PFSK-1 (cell line): ENCODE results near the gene CCDC169.

Source experiments
- FOXP2 ChIP-seq: optimal IDR thresholded peaks from 2 replicates; pipeline ENCODE3; 2011; ENCODE audit warnings: borderline replicate concordance, control low read depth, inconsistent platforms; ENCODE audit not compliant: insufficient read depth; ENCODE audit errors: extremely low read length, extremely low read depth
- POLR2AphosphoS5 ChIP-seq: IDR thresholded peaks from 2 replicates; pipeline ENCODE4 v1.6.1; 2012; ENCODE audit warnings: low read depth, mild to moderate bottlenecking, control low read depth, low read length, moderate library complexity
- SIN3A ChIP-seq: IDR thresholded peaks from 2 replicates; pipeline ENCODE4 v1.6.1; 2012; ENCODE audit warnings: mild to moderate bottlenecking, low read length, moderate library complexity, borderline replicate concordance; ENCODE audit not compliant: insufficient read depth
- TAF1 ChIP-seq: IDR thresholded peaks from 2 replicates; pipeline ENCODE4 v1.6.1; 2012; ENCODE audit warnings: low read length, control low read depth, borderline replicate concordance; ENCODE audit not compliant: insufficient read depth
- TF ChIP-seq, protein P1 (sequence below), 2 experiments: IDR thresholded peaks; 2 replicates each; pipeline versions ENCODE4 v1.6.1 to v1.8.0; 2011 to 2012; ENCODE audit warnings: low read depth in 2 of 2, low read length in 2 of 2, control low read depth in 1 of 2, inconsistent platforms in 1 of 2, mild to moderate bottlenecking in 1 of 2, moderate library complexity in 1 of 2; ENCODE audit not compliant: insufficient read depth in 1 of 2

Gene CCDC169

GRCh38 chr13:36288794-36289391, 8.7 kb downstream of the CCDC169 start:
- TF ChIP-seq TAF1: no peak
- no peak for TF ChIP-seq SIN3A
- TF ChIP-seq, protein P1, sequence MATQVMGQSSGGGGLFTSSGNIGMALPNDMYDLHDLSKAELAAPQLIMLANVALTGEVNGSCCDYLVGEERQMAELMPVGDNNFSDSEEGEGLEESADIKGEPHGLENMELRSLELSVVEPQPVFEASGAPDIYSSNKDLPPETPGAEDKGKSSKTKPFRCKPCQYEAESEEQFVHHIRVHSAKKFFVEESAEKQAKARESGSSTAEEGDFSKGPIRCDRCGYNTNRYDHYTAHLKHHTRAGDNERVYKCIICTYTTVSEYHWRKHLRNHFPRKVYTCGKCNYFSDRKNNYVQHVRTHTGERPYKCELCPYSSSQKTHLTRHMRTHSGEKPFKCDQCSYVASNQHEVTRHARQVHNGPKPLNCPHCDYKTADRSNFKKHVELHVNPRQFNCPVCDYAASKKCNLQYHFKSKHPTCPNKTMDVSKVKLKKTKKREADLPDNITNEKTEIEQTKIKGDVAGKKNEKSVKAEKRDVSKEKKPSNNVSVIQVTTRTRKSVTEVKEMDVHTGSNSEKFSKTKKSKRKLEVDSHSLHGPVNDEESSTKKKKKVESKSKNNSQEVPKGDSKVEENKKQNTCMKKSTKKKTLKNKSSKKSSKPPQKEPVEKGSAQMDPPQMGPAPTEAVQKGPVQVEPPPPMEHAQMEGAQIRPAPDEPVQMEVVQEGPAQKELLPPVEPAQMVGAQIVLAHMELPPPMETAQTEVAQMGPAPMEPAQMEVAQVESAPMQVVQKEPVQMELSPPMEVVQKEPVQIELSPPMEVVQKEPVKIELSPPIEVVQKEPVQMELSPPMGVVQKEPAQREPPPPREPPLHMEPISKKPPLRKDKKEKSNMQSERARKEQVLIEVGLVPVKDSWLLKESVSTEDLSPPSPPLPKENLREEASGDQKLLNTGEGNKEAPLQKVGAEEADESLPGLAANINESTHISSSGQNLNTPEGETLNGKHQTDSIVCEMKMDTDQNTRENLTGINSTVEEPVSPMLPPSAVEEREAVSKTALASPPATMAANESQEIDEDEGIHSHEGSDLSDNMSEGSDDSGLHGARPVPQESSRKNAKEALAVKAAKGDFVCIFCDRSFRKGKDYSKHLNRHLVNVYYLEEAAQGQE (IDR thresholded peaks at IDR 0.05; ENCODE audit: insufficient read depth in 1 of 2, low read depth in 2 of 2, low read length in 2 of 2): no peak
- no peak for TF ChIP-seq FOXP2
- TF ChIP-seq POLR2AphosphoS5: no peak

- TF ChIP-seq, protein P1 (IDR thresholded peaks at IDR 0.05; ENCODE audit: insufficient read depth in 1 of 2, low read depth in 2 of 2, low read length in 2 of 2): no peak
Observed at GRCh38 chr13:36286006-36286405, 11.6 kb downstream of the CCDC169 start.

- TF ChIP-seq POLR2AphosphoS5 (no peak), FOXP2 (no peak), TAF1 (no peak), SIN3A (no peak)
- TF ChIP-seq, protein P1 (IDR thresholded peaks at IDR 0.05; ENCODE audit: insufficient read depth in 1 of 2, low read depth in 2 of 2, low read length in 2 of 2): no peak
Observed at GRCh38 chr13:36282821-36283432, 14.7 kb downstream of the CCDC169 start.

DNA sequence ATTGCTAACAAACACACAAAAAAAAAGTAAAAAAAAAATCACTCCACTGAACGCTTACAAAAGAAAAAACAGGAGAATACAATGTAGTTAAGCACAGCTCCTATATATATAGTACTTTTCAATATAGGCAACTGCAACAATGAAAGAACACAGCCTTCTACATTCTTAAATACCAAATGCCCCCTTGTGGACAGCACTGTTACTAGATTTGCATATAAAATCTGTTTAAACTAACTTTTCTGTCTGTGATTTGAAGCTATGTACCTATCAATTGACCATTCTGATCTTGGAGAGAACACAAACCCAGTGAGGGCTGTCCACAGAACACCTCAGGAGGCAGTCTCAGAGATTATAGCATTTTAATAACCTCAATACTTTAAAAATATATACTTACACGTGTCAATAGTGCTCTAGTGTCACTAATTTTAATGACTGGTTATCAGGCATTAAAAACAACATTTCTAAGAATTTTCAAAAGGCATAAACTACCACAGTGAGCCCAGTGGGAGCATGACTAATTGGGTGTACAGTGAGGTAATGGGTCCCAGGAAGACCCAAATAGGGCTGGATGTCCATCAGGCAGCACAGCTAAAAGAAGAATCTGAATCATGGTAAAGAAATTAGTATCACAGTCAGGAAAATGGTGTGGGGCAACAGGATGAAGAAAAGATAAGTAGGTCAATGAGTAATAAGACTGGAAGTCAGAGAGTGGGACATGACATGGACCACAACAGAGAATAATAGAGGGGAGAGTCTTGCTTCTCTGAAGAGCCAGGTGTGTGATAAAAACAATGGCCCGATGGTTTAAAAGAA, 22.2 kb downstream of the CCDC169 start:
- no peak for TF ChIP-seq SIN3A
- no peak for TF ChIP-seq POLR2AphosphoS5
- no peak for TF ChIP-seq FOXP2
- no peak for TF ChIP-seq TAF1
- TF ChIP-seq, protein P1 (IDR thresholded peaks at IDR 0.05; ENCODE audit: insufficient read depth in 1 of 2, low read depth in 2 of 2, low read length in 2 of 2): no peak
